Measurements from ENCODE around the gene CES4A.
"Not testable (repeated sequence)": the region's sequence is repeated elsewhere in the genome, so short reads cannot be mapped to it uniquely, and the experiment has no call there.

Gene CES4A

DNA sequence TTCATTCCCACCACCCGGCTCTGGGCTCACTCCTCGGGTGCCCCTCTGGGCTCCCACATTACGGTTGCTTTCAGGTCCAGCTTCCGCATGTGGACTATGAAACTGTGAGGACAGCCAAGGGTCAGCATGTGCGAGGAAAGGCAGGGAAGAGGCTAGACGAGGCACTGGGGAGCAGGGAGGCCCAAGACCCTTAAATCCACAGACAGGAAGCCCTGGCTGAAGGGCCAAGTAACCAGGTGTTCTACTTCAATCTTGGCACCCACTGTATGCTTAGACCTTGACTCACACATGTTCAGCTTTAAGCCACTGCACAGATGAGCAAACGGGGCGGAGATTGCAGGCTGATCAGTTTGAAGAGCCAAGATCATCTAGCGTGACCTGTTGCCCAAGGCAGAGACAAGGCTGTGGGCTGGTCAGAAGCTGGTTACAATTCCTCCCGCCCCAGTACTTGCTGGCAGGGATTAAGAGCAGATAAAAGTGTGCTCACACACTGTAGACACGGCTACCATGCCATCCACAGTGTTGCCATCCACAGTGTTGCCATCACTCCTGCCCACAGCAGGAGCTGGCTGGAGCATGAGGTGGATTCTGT, at the start of gene CES4A:
CES4A (plus strand) TSS at position 393 of the 592 bp plus-strand sequence; CDS start at position 577, 184 bp downstream.
- no peak for DNase-seq

DNA sequence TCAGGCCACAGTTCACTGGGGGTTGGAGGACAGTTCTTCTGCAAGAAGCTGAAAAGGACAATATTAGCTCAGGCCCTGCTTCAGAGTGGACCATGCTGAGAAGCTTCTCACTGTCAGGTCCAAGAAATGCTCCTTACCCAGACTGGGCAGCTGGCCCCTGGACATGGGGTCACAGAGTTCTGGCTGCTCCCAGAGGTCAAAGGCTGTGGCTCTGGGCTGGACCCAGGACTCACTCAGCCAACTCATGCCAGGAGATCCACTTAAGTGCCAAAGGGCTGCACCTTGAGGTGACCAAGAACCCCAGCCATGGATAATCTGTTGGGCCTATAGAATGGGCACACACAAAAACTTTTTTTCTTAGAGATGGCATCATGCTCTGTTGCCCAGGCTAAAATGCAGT, 49.0 kb upstream of the CES4A start:
- DNase-seq: no peak

DNA sequence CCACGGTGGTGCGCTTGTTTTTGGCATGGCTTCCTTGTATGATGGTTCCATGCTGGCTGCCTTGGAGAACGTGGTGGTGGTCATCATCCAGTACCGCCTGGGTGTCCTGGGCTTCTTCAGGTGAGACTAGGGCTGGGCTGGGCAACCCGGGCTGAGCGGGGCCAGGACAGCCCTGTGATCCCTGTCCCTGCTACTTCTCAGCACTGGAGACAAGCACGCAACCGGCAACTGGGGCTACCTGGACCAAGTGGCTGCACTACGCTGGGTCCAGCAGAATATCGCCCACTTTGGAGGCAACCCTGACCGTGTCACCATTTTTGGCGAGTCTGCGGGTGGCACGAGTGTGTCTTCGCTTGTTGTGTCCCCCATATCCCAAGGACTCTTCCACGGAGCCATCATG, 48.2 kb upstream of the CES4A start:
- DNase-seq: no peak

DNA sequence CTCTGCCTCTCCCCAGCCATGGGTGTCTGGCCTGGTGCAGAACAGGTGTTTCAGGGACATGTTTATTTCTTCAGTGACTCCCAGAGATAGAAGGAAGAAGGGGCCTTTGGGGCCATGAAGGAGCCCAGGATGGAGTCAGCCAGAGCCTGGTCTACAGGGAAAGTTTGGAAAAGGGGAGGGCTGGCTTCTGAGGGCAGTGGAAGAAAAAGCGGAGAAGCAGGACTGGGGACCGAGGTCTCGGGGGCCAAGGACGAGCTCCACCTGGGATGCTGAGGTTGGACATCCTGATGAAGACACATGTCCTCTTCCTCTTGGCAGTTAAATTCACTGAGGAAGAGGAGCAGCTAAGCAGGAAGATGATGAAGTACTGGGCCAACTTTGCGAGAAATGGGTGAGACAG, 45.4 kb upstream of the CES4A start:
- DNase-seq: no peak

DNA sequence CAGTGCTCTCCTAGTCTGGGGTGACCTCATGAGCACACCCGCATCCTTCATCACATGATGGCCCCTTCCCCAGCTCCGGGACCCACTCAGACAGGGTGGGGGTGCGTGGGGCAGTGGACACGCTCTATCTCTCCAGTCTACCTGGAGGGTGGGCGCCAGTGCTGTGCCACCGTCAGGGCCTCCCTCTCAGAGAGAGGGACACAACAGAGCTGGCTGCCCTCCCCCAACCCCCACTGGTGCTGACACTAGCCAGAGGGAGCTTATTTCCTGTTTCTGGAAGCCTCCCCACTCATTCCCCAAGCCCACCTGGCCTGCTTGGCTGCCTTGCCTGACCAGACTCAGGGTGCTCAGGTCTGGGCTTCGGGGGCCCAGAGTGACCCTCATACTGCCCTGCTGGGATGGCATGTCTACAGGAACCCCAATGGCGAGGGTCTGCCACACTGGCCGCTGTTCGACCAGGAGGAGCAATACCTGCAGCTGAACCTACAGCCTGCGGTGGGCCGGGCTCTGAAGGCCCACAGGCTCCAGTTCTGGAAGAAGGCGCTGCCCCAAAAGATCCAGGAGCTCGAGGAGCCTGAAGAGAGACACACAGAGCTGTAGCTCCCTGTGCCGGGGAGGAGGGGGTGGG, 44.8 kb upstream of the CES4A start:
- no peak for DNase-seq

DNA sequence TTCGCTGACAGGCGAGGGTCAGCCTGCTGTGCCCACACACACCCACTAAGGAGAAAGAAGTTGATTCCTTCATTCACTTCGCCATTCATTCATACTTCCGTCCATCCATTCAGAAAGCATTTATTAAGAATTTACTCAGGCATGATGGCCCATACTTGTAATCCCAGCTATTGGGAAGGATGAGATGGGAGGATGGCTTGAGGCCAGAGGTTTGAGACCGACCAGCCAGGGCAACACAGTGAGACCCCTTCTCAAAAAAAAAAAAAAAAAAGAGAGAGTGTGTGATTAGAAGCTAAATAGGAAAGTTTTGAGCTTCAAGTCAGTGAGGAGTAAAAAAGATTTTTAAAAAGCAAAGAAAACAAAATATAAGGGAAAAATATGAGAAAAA, 44.3 kb upstream of the CES4A start:
- DNase-seq: no peak

DNA sequence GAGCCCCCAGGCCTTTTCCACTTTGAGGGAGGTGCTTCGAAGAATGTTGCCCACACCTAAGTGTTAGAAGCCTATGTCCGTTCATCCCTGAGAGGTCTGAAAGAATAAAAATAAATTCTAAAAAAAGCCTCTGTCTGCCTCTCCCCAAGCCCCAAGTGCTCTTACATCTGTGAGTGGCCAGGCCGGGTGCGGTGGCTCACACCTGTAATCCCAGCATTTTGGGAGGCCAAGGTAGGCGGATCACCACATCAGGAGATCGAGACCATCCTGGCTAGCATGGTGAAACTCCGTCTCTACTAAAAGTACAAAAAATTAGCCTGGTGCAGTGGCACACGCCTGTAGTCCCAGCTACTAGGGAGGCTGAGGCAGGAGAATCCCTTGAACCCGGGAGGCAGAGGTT, 43.4 kb upstream of the CES4A start:
- DNase-seq: not testable (repeated sequence)

DNA sequence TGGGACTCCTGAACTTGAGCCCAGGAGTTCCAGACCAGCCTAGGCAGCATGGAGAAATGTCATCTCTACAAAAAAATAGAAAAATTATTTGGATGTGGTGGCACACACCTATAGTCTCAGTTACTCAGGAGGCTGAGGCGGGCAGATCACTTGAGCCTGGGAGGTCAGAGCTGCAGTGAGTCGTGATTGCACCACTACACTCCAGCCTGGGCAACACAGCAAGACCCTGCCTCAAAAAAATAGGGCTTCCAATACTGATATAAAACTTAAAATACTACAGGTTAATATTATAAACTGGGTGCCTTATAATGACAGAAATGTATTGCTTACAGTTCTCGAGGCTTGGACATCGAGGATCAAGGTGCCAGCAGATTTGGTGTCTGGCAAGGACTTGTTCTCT, 42.5 kb upstream of the CES4A start:
- DNase-seq: no peak

DNA sequence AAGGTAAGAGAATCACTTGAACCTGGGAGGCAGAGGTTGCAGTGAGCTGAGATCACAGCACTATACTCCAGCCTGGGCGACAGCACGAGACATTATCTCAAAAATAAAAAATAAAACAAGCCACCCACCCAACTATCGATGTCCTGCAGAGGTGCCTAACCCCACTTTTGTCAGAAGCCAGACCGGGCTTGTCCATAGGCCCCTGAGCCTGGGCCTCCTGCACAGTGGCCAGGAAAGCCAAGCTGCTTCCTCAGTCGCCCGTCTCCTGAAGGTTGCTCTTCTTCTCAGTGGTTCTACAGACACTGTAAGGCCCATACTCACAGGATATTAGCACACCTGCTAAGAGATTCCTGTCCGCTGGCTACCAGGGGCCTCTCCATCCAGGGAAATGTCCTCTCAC, 41.8 kb upstream of the CES4A start:
- DNase-seq: no peak

DNA sequence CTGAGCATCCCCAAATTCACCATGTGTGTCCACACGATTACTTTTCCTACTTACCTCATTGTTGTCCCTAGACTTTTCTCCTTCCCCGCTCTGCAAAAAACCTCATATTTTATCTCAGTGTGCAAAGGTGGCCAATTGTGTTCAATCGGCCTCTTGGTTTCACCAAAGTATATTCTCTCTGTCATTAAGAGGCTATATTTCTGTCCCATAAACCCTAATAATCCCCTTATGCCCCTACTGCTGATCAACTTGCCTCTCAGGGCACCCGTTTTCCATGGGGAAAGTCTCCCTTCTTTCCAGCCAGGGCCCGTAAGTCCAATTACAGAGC, 41.5 kb upstream of the CES4A start:
- DNase-seq: no peak

DNA sequence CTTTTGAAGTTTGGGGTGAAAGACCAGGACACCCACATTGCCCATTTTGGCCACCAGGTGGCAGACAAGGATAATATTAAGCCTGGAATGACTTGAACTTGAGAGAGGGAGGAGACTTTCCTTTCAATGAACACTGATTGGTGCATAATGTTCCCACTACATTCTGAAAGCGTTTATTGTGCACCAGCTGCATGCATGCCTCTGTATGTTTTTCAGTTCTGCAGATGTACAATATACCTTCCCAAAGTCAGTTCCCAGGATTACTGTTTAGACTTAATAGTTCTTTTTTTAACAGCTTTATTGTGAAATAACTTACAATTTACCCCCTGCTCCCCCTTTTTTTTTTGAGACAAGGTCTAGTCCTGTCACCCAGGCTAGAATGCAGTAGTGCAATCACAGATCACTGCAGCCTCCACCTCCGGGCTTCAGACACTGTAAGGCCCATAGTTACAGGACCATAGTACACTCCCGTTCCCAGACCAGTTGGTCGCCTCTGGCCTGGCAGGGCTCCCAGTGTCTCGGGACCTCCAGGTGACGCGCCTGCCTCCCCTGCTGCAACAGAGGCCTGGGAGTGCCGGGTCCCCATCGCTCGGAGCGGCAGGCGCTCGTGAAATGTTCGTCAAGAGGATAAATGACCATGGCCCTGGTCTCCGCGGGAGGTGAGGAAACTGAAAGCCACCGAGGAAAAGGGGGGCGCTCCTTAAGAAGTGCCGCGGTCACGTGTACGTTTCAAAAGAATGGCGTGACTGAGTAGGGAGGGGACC, 40.9 kb upstream of the CES4A start:
- peak; percentile 86 for DNase-seq

DNA sequence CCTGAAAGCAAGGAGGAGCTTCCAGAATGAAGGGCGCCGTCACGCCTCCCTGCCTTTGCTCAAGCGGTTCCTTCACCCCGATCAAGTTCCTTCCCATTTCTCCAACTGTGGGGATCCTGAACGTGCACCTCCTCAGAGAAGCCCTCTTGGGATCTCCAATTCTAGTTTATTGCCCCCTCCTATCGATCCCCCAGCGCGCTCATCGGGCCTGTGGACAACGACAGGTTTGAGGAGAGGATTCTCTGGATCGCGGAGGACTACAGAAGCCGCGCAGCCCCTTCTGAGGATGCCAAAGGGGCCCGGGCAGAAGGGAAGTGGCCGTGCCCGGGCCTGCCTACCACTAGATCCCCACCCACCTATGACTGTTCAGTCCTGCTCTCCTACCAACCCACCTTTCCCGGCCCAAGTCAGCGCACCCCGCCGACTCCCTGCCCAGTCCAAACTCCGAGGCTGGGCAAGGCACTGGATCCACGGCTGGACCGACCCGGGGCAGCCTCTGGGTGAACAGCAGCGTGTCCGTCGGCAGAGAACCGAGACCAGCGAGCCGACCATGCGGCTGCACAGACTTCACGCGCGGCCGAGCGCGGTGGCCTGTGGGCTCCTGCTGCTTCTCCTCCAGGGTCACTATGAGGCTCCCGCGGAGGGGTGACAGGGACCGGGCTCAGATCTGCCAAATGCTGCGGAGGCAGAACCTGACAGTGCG, 40.1 kb upstream of the CES4A start:
- DNase-seq: no peak

DNA sequence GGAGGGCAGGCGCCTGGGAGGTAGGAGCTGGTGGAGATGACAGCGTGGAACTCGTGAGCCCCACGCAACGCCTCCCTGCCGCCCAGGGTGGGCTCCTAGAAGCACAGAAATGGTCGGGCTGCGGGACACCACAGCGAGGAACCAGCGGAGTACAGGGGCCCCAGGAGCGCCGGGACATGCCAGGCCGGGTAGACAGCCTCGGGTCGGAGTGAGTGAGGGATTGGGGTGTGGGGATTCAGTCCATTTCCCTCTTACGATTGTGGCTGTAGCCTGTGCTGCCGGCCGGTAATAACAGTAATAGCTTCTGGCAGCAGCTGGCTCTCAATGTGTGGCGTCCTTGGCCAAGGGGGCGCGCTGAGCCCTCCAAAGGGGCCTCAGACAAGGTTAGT, 39.6 kb upstream of the CES4A start:
- no peak for DNase-seq

DNA sequence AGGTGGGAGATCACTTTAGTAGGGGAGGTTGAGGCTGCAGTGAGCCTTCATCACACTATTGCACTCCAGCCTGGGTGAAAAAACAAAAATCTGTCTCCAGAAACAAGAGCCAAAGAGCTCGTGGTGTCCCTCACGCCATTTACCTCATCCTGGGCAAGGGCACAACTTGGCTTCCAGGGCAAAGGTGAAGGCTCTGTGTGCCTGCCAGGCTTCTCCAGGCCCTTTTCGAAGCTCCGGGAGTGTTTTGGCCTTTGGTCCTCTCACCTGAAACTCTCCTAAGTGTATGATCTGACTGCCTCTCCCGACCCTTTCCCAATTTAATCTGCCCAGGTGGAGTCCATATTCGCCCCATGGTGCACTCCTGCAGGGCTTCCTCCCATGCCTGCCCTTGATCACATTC, 38.9 kb upstream of the CES4A start:
- DNase-seq: no peak

DNA sequence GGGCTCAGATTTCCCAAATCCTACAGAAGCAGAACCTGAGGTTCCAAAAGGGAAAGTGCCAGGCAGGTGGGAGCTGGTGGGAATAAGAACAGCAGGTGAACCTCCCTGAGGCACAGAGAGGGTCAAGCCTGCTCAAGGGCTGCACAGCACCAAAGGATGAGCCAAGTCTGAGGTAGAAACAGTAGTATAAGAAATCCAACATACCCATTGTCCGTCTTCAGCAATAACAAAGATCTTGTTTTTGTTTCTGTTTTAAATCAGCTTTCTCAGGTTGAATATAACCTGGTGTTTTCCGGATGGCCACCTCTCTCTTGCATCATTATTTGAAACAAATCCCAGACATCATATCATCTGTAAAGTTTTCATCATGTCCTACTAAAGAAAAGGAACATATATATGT, 38.0 kb upstream of the CES4A start:
- no peak for DNase-seq

DNA sequence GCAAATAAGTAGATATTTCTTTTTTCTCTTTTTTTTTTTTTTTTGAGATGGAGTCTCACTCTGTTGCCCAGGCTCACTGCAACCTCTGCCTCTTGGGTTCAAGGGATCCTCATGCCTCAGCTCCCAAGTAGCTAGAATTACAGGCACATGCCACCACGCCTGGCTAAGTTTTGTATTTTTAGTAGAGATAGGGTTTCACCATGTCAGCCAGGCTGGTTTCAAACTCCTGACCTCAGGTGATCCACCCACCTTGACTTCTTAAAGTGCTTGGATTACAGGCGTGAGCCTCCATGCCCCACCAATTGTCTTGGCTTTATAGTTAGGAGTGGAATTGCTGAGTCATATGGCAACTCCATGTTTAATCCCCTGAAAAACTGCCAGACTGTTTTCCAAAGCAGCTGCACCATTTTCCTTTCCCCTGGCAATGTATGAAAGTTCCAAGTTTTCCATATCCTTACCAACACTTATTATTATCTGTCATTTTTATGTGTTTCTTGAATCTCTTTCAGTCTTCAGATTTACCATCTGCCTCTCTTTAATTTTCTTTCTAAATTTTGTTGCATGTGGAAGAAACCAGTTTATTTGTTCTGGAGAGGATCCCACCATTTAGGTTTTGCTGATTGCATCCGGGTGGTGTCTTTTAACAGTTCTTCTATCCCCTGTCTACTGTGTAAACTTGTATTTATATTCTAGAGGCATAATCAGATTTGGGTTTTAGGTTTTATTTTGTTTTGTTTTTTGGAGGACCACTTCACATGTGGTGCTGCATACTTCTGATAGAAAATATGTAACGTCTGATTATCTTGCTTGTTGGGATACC, 37.2 kb upstream of the CES4A start:
- no peak for DNase-seq

DNA sequence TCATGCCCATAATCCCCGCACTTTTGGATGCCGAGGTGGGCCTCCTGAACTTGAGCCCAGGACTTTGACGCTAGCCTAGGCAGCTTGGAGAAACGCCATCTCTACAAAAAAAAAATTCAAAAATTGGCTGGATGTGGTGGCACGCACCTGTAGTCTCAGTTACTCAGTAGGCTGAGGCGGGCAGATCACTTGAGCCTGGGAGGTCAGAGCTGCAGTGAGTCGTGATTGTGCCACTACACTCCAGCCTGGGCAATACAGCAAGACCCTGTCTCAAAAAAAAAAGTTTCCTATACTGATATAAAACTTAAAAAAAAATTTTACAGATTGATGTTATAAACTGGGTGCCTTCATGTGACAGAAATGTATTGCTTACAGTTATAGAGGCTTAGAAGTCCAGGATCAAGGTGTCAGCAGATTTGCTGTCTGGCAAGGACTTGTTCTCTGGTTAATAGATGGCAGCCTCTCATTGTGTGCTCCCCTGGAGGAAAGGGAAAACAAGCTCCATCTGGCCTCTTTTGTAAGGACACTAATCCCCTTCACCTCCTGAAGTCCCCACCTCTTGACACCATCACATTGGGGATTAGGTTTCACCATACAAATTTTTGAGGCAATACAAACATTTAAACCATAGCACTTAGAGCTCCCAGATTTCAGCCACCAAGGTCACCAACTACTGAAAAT, 35.8 kb upstream of the CES4A start:
- no peak for DNase-seq

DNA sequence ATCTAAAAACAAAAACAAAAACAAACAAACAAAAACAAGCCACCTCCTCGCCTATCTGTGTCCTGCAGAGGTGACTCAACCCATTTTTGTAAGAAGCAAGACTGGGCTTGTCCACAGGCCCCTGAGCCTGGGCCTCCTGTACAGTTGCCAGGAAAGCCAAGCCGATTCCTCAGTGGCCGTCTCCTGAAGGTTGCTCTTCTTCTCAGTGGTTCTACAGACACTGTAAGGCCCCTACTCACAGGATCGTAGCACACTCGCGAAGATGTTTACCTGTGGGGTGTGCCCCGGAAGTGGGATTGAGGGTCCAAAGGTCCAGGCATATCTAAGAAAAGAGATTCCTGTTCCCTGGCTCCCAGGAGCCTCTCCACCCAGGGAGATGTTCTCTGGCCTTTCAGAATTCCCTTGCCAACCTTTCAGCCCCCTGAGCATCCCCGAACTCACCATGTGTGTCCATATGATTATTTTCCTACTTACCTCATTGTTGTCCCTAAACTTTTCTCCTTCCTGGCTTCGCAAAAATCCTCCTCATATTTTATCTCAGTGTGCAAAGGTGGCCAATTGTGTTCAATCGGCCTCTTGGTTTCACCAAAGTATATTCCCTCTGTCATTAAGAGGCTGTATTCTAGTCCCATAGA, 34.8 kb upstream of the CES4A start:
- no peak for DNase-seq

DNA sequence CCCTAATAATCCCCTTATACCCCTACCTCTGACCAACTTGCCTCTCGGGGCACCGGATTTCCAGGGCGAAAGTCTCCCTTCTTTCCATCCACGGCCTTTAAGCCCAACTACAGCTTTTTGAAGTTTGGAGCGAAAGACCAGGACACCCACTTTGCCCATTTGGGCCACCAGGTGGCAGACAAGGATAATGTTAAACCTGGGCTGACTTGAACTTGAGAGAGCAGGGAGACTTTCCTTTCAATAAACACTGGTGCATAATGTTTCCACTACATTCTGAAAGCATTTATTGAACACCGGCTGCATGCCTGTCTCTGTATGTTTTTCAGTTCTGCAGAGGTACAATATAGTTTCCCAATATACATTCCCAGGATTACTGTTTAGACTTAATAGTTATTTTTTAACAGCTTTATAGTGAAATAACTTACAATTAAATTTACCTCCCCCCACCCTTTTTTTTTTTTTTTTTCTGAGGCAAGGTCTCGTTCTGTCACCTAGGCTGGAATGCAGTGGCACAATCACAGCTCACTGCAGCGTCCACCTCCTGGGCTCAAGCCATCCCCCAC, 34.2 kb upstream of the CES4A start:
- DNase-seq: peak; percentile 74

DNA sequence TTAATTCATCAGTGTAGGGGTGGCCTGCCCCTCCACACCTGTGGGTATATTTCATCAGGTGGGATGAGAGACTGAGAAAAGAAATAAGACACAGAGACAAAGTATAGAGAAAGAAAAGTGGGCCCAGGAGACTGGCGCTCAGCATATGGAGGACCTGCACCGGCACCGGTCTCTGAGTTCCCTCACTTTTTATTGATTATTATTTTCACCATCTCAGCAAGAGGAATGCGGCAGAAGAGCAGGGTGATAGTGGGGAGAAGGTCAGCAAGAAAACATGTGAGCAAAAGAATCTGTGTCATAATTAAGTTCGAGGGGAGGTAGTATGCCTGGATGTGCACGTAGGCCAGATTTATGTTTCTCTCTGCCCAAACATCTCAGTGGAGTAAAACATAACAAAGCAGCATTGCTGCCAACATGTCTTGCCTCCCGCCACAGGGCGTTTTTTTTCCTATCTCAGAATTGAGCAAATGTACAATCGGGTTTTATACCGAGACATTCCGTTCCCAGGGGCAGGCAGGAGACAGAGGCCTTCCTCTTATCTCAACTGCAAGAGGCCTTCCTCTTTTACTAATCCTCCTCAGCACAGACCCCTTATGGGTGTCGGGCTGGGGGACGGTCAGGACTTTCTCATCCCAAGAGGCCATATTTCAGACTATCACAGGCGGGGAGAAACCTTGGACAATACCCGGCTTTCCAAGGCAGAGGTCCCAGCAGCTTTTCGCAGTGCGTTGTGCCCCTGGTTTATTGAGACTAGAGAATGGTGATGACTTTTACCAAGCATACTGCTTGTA, 32.8 kb upstream of the CES4A start:
- not testable (repeated sequence) for DNase-seq

DNA sequence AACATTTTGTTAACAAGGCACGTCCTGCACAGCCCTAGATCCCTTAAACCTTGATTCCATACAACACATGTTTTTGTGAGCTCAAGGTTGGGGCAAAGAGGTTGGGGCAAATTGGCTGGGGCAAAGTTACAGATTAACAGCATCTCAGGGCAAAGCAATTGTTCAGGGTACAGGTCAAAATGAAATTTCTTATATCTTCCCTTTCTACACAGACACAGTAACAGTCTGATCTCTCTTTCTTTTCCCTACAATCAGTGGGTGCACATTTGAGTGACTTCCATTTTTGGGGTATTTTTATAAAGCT, 32.3 kb upstream of the CES4A start:
- DNase-seq: not testable (repeated sequence)
